Stimulated activated memory B cell treated with anti-CD40 and anti-IgM and Interleukin-4, amounts not matched to agents 10 μg/mL and 1 μg/mL and 100 μg/mL, for 72 hours (primary cell): ENCODE results near the gene ADGRF3.
"Not testable (repeated sequence)": the region's sequence is repeated elsewhere in the genome, so short reads cannot be mapped to it uniquely, and the experiment has no call there.

Experiments used
- ATAC-seq: fragments of 150-1000 bp; cut with Tn5 transposase; 2 replicates; pipeline ENCODE4 v1.10.0; 2021
- H3K27ac Mint-ChIP-seq: one replicate; pipeline ENCODE4 v1.8.0; 2022; ENCODE audit warnings: mild to moderate bottlenecking, mixed read lengths
- H3K27me3 Mint-ChIP-seq: one replicate; pipeline ENCODE4 v1.8.0; 2022; ENCODE audit warnings: mixed read lengths
- H3K36me3 Mint-ChIP-seq: one replicate; pipeline ENCODE4 v1.8.0; 2022; ENCODE audit warnings: mixed read lengths
- H3K4me1 Mint-ChIP-seq: one replicate; pipeline ENCODE4 v1.8.0; 2022; ENCODE audit warnings: mixed read lengths
- H3K4me3 Mint-ChIP-seq: one replicate; pipeline ENCODE4 v1.8.0; 2022; ENCODE audit warnings: mild to moderate bottlenecking, moderate library complexity, mixed read lengths
- H3K9me3 Mint-ChIP-seq: one replicate; pipeline ENCODE4 v1.8.0; 2022; ENCODE audit warnings: mixed read lengths

The ADGRF3 gene

GRCh38 chr2:26314243-26314642 is 32.3 kb downstream of the ADGRF3 start:
- H3K27me3 Mint-ChIP-seq: no peaks in the 10 kb centered on the region
- H3K4me3 Mint-ChIP-seq: no peak overlapping the region
- no peaks in the 10 kb centered on the region for H3K9me3 Mint-ChIP-seq
- peaks cover under 1% of the 10 kb centered on the region for H3K4me1 Mint-ChIP-seq
- H3K36me3 Mint-ChIP-seq: no peaks in the 10 kb centered on the region
- ATAC-seq: no peak
- H3K27ac Mint-ChIP-seq: no peak overlapping the region

GRCh38 chr2:26313446-26313845 is 33.1 kb downstream of the ADGRF3 start:
- Mint-ChIP-seq H3K27me3 (no peaks in the 10 kb centered on the region), H3K9me3 (no peaks in the 10 kb centered on the region), H3K4me3 (no peak overlapping the region), H3K36me3 (no peaks in the 10 kb centered on the region), H3K27ac (no peak overlapping the region), H3K4me1 (no peaks in the 10 kb centered on the region)
- peak; percentile 4 for ATAC-seq

- Mint-ChIP-seq H3K27ac (no peak overlapping the region), H3K36me3 (no peaks in the 10 kb centered on the region), H3K9me3 (no peaks in the 10 kb centered on the region), H3K27me3 (no peaks in the 10 kb centered on the region), H3K4me3 (no peak overlapping the region), H3K4me1 (no peaks in the 10 kb centered on the region)
- no peak for ATAC-seq
Measured at GRCh38 chr2:26312471-26312870, 34.1 kb downstream of the ADGRF3 start.

GRCh38 chr2:26309921-26310320 is 36.7 kb downstream of the ADGRF3 start:
- no peak overlapping the region for H3K27ac Mint-ChIP-seq
- H3K9me3 Mint-ChIP-seq: no peaks in the 10 kb centered on the region
- H3K4me3 Mint-ChIP-seq: no peak overlapping the region
- no peaks in the 10 kb centered on the region for H3K27me3 Mint-ChIP-seq
- no peaks in the 10 kb centered on the region for H3K4me1 Mint-ChIP-seq
- no peaks in the 10 kb centered on the region for H3K36me3 Mint-ChIP-seq
- no peak for ATAC-seq

- H3K4me3 Mint-ChIP-seq: no peak overlapping the region
- no peaks in the 10 kb centered on the region for H3K4me1 Mint-ChIP-seq
- no peak overlapping the region for H3K27ac Mint-ChIP-seq
- no peak for ATAC-seq
- no peaks in the 10 kb centered on the region for H3K36me3 Mint-ChIP-seq
- H3K9me3 Mint-ChIP-seq: no peaks in the 10 kb centered on the region
- H3K27me3 Mint-ChIP-seq: no peaks in the 10 kb centered on the region
Measured at GRCh38 chr2:26305540-26305939, 41.0 kb downstream of the ADGRF3 start.

- not testable (repeated sequence) for H3K27me3 Mint-ChIP-seq, H3K4me1 Mint-ChIP-seq, H3K27ac Mint-ChIP-seq, ATAC-seq, H3K4me3 Mint-ChIP-seq, H3K9me3 Mint-ChIP-seq, H3K36me3 Mint-ChIP-seq
Measured at GRCh38 chr2:26305094-26305493, 41.5 kb downstream of the ADGRF3 start.

GRCh38 chr2:26302846-26303245 is 43.7 kb downstream of the ADGRF3 start:
- no peak for ATAC-seq
- no peaks in the 10 kb centered on the region for H3K4me1 Mint-ChIP-seq
- no peak overlapping the region for H3K4me3 Mint-ChIP-seq
- no peaks in the 10 kb centered on the region for H3K27me3 Mint-ChIP-seq
- no peak overlapping the region for H3K27ac Mint-ChIP-seq
- H3K9me3 Mint-ChIP-seq: no peaks in the 10 kb centered on the region
- H3K36me3 Mint-ChIP-seq: no peaks in the 10 kb centered on the region

- Mint-ChIP-seq H3K4me3 (no peak overlapping the region), H3K27ac (no peak overlapping the region), H3K9me3 (no peaks in the 10 kb centered on the region), H3K27me3 (no peaks in the 10 kb centered on the region), H3K36me3 (no peaks in the 10 kb centered on the region), H3K4me1 (no peaks in the 10 kb centered on the region)
- ATAC-seq: no peak
Measured at GRCh38 chr2:26300234-26300925, 46.2 kb downstream of the ADGRF3 start.

GRCh38 chr2:26299471-26300101 is 47.0 kb downstream of the ADGRF3 start:
- no peaks in the 10 kb centered on the region for H3K27me3 Mint-ChIP-seq
- no peak overlapping the region for H3K27ac Mint-ChIP-seq
- ATAC-seq: peak; percentile 52
- no peaks in the 10 kb centered on the region for H3K9me3 Mint-ChIP-seq
- H3K4me1 Mint-ChIP-seq: no peaks in the 10 kb centered on the region
- no peak overlapping the region for H3K4me3 Mint-ChIP-seq
- no peaks in the 10 kb centered on the region for H3K36me3 Mint-ChIP-seq

- Mint-ChIP-seq H3K36me3 (no peaks in the 10 kb centered on the region), H3K4me1 (no peaks in the 10 kb centered on the region), H3K4me3 (no peak overlapping the region), H3K9me3 (no peaks in the 10 kb centered on the region), H3K27ac (no peak overlapping the region), H3K27me3 (no peaks in the 10 kb centered on the region)
- ATAC-seq: peak; percentile 75
Measured at GRCh38 chr2:26298638-26299393, 47.8 kb downstream of the ADGRF3 start.

GRCh38 chr2:26298286-26298637 is 48.3 kb downstream of the ADGRF3 start:
- no peak for ATAC-seq
- Mint-ChIP-seq H3K4me1 (no peaks in the 10 kb centered on the region), H3K27me3 (no peaks in the 10 kb centered on the region)

GRCh38 chr2:26297061-26297460 is 49.5 kb downstream of the ADGRF3 start:
- Mint-ChIP-seq H3K36me3 (no peaks in the 10 kb centered on the region), H3K27me3 (no peaks in the 10 kb centered on the region), H3K4me3 (no peak overlapping the region), H3K9me3 (no peaks in the 10 kb centered on the region), H3K4me1 (no peaks in the 10 kb centered on the region), H3K27ac (peak overlapping the region; percentile 27)
- no peak for ATAC-seq

More at GRCh38 chr2:26298286-26298637, 48.3 kb downstream of the ADGRF3 start:
- H3K27ac Mint-ChIP-seq: no peak overlapping the region
- H3K4me3 Mint-ChIP-seq: no peak overlapping the region
- H3K36me3 Mint-ChIP-seq: no peaks in the 10 kb centered on the region
- no peaks in the 10 kb centered on the region for H3K9me3 Mint-ChIP-seq

- no peaks in the 10 kb centered on the region for H3K36me3 Mint-ChIP-seq
- ATAC-seq: no peak
Measured at GRCh38 chr2:26295511-26295910, 51.1 kb downstream of the ADGRF3 start.

GRCh38 chr2:26292646-26293045 is 53.9 kb downstream of the ADGRF3 start:
- no peak overlapping the region for H3K27ac Mint-ChIP-seq
- no peak for ATAC-seq
- no peaks in the 10 kb centered on the region for H3K27me3 Mint-ChIP-seq
- H3K4me1 Mint-ChIP-seq: no peaks in the 10 kb centered on the region
- H3K9me3 Mint-ChIP-seq: no peaks in the 10 kb centered on the region
- peaks cover 9% of the 10 kb centered on the region for H3K36me3 Mint-ChIP-seq
- H3K4me3 Mint-ChIP-seq: no peak overlapping the region

More at GRCh38 chr2:26295511-26295910, 51.1 kb downstream of the ADGRF3 start:
- Mint-ChIP-seq H3K4me3 (no peak overlapping the region), H3K27me3 (no peaks in the 10 kb centered on the region), H3K9me3 (no peaks in the 10 kb centered on the region), H3K4me1 (no peaks in the 10 kb centered on the region), H3K27ac (no peak overlapping the region)

GRCh38 chr2:26290001-26290400 is 56.6 kb downstream of the ADGRF3 start:
- ATAC-seq: no peak
- H3K4me1 Mint-ChIP-seq: no peaks in the 10 kb centered on the region
- H3K4me3 Mint-ChIP-seq: no peak overlapping the region
- H3K27ac Mint-ChIP-seq: no peak overlapping the region
- peaks cover 27% of the 10 kb centered on the region for H3K36me3 Mint-ChIP-seq
- H3K27me3 Mint-ChIP-seq: no peaks in the 10 kb centered on the region
- no peaks in the 10 kb centered on the region for H3K9me3 Mint-ChIP-seq

- Mint-ChIP-seq H3K36me3 (peaks cover 53% of the 10 kb centered on the region), H3K27me3 (no peaks in the 10 kb centered on the region)
Measured at GRCh38 chr2:26285931-26286330, 60.7 kb downstream of the ADGRF3 start.

More at GRCh38 chr2:26285931-26286330, 60.7 kb downstream of the ADGRF3 start:
- H3K4me1 Mint-ChIP-seq: no peaks in the 10 kb centered on the region
- H3K4me3 Mint-ChIP-seq: no peak overlapping the region
- no peaks in the 10 kb centered on the region for H3K9me3 Mint-ChIP-seq
- no peak overlapping the region for H3K27ac Mint-ChIP-seq
- no peak for ATAC-seq
